T-helper 9 cell (primary cell): ENCODE data around the gene LCMT1.
"Not testable (repeated sequence)": the region's sequence is repeated elsewhere in the genome, so short reads cannot be mapped to it uniquely, and the experiment has no call there.

ENCODE experiments used
- DNase-seq: peaks from one replicate; pipeline ENCODE4 v3.0.0-alpha.2; 2020

LCMT1 gene

DNA sequence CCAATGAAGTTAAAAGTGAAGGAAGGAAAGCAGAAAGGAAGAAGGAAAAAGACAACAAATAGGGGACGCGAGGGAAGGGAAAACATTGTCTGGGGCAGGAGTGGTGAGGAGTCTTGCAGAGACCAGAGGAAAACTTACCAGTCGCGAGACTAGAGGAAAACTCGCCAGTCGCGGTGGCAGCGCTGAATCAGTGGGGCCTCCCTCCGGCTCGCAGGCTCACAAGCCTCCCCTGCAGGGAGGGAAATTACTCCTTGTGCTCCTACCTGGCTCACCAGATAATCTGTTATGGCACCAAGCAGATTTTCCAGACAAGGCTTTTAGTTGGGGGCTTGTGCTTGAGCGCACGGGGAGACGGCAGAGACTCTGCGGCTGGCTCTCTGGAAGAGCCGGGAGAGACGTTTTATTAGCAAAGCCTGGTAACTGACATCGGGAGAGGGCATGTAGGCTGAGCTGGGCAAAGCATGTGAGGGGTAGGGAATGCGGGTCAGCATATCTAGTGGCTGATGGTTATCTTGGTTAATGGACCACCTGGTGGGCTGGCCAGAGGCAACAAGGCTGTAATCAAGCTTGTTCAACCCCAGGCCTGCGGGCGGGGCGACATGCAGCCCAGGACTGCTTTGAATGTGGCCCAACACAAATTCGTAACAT, 37.1 kb downstream of the LCMT1 start:
- DNase-seq: no peak

- no peak for DNase-seq
Measured at GRCh38 chr16:25151996-25152395, 40.5 kb downstream of the LCMT1 start.

DNA sequence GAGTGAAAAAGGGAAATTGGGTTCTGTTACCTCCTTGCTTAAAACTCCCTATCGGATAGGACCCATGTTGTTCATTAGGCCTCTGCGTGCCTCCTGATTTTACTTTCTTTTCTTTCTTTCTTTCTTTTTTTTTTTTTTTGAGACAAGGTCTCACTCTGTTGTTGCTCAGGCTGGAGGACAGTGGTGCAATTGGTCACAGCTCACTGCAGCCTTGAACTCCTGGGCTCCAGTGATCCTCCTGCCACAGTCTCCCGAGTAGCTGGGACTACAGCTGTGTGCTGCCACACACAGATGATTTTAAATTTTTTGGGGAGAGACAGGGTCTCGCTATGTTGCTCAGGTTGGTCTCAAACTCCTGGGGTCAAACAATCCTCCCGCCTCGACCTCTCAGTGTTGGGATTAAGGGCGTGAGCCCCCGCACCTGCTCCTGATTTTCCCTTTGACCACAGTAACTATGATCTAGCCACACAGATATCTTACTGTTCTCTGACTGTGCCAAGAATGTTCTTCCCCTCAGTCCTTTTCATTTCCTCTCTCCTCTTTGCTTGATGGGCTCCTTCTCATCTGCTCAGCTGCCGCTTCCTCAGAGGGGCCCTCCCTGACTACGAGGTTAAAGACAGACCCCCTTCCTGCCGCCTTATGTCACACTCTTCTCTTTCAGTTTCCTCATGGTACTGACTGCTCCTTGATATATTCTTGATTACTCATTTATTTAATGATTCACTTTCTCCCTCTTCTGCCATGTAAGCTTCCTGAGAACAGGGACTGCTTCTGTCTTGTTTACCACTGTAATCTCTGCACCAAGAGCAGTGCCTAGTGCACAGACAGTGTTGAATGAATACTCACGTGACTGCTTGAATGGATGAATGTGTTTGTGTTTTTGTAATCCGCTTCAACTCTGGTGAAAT, 44.3 kb downstream of the LCMT1 start:
- DNase-seq: no peak

- DNase-seq: no peak
Measured at GRCh38 chr16:25157271-25157875, 45.8 kb downstream of the LCMT1 start.

DNA sequence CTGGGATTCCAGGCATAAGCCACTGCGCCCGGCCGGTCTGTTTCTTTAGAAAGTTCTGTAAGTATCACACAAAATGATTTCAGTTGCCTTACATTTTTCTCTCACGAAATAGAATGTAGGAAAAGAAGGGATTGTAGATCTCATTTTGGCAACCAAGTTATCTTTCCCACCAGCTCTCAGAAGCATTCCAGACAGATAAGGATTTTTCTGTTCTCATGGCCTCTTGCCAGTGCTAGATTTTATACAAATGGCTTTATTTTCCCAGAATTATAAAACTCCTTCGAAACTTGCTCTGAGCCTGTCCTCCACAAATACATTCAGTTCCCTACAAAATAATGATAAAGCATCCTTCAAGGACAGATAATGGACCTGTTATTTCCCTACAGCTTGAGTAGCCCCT, 46.9 kb downstream of the LCMT1 start:
- DNase-seq: no peak

DNA sequence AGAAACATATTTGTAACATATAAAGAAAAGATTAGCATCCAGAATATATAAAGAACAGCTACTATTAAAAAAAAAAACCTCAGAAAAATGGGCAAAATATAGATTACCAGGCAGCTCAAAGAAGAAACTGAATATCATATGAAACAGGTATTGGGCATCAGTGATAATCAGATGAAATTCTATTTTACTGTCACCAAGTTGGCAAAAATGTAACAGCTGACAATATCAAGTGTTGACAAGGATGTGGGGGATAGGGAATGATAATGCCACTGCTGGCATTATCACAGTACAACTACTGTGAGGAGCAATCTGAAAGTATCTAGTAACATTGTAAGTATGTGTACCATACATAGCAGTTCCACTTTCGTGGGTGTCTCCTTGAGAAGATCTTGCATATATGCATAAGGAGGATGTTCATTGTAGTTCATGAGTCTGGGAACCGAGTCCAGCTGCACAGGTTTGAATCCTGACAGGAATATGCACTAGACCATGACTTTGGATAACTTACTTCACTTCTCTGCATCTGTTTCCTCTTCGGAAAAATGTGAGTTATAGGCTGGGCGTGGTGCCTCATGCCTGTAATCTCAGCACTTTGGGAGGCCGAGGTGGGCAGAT, 50.3 kb downstream of the LCMT1 start:
- DNase-seq: no peak

DNA sequence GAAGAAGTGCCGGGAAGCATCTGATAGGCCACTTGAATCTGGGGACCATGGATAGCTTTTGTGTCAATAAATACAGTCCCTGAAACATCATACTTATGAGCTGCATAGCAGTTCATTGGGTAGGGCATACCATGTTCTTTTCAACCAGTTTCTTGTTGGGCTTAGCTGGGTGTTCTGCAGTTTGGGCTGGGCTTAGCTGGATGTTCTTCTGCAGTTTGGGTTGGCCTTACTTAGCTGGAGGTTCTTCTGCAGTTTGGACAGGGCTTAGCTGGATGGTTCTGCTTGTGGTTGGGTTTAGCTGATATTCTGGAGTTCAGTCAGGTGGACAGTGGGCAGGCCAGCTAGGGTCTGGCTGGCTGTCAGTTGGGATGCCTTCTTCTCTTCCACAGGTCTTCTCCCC, 52.1 kb downstream of the LCMT1 start:
- DNase-seq: no peak

DNA sequence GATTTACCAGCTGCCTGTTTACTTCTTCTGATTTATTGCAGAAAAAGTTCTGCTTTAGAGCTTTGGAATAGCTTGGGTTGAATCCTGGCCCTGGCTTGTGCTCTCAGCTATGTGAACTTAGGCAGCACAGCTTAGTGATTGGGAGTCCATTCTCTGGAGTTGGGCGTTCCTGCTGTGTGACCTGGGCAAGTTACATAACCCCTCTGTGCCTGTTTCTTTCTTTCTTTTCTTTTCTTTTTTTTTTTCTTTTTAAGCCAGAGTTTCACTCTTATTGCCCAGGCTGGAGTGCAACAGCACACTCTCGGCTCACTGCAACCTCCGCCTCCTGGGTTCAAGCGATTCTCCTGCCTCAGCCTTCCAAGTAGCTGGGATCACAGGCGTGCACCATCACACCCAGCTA, 53.7 kb downstream of the LCMT1 start:
- no peak for DNase-seq

GRCh38 chr16:25167920-25168319, 56.4 kb downstream of the LCMT1 start:
- DNase-seq: not testable (repeated sequence)

DNA sequence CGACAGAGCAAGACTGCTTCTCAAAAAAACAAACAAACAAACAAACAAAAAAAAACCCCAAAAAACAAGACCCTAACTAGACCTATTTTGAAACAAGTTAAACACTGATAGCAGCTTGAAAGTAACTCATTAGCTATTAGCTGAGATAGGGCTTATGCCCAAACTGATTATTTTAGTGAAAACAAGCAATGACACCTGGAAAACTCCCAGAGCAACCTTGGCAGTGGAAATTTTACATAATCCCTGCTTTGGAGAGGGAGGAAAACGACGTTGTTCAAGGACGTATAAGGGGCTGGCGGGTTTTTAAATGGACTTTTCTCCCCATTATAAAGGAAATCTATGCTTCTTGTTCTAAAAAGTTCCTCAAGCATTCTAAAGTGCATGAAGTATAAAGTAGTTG, 59.8 kb downstream of the LCMT1 start:
- DNase-seq: no peak

GRCh38 chr16:25172831-25173230, 61.3 kb downstream of the LCMT1 start:
- no peak for DNase-seq

DNA sequence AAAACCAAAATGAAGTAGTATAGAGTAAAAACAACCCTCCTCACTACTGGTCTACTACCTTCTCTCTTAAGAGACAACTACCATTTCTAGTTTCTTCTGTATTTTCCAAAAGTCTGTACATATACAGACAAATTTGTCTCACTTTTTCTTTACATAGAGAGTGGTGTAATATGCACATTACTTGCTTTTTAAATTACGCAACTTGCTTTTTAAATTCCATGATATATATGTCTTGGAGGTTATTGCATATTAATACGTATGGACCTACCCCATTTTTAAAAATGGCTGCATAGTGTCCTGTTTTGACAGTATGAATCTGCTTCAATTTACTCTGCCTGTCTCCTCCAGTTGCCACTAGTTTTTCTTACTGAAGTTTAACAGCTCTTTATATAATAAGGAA, 62.7 kb downstream of the LCMT1 start:
- DNase-seq: no peak

GRCh38 chr16:25176136-25176535, 64.6 kb downstream of the LCMT1 start:
- no peak for DNase-seq

DNA sequence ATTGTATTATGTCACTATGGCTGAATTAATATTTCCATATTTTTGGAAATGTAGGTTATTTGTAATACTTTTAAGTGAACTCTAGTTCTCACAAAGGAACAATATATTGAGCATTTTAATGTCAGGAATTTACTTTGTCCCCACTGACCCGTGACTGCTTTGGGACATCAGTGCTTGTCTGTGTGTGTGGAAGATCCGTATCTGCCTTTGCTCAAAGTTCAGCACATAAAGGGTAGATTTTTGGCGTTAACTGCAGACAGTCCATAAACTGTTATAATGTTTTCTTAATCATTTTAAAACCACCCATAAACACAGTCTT, 65.9 kb downstream of the LCMT1 start:
- DNase-seq: no peak

- DNase-seq: no peak
Measured at GRCh38 chr16:25177831-25178688, 66.5 kb downstream of the LCMT1 start.

- not testable (repeated sequence) for DNase-seq
Measured at GRCh38 chr16:25181236-25181635, 69.7 kb downstream of the LCMT1 start.

- no peak for DNase-seq
Measured at GRCh38 chr16:25184771-25185170, 73.2 kb downstream of the LCMT1 start.

DNA sequence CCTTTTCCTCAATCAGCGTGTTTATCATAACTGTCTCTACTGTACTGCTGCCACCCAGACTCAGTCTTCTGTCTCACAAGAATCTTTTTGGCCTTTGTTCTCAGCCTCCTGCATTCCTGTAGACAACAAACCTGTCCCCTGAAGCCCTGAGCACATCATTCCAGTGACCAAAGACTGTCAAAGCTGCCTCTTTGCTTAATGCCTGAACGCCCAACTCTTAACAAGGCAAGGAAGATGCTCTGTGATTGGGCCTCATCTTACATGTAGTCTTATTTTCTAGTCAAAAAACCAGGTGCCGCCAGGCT, 75.9 kb downstream of the LCMT1 start:
- no peak for DNase-seq

DNA sequence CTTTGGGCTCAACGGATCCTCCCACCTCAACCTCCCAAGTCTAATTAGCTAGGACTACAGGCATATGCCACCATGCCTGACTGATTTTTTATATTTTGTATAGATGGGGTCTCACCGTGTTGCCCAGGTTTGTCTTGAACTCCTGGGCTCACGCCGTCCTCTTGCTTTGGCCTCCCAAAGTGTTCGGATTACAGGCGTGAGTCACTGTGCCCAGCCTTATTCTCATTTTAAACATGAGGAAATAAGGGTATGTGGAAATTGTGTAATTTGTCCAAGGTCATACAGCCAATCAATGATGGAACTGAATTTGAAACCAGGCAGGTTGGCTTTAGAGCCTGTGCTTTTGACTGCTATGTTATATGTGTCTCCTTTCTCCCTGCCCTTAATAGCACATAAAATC, 77.8 kb downstream of the LCMT1 start:
- no peak for DNase-seq

DNA sequence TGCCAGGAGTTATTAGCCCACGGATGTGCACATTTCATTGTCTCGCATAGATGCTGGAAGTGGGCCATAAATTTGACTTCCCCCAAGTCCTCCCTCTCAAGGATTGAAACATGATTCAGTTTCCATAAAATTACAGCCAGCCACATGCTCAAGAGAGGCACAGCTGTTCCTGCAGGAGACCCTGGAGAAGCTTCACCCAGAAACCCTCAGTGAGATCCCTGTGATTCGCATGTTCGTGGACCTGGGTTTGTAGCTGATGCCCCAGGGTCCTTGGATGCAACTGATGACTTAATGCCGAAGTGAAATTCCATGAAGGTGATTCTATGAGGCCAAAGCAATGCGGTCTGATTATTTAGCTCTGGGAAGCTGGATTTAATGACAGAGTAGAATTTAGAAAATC, 80.6 kb downstream of the LCMT1 start:
- DNase-seq: no peak

- DNase-seq: no peak
Measured at GRCh38 chr16:25194273-25194878, 82.8 kb downstream of the LCMT1 start.

DNA sequence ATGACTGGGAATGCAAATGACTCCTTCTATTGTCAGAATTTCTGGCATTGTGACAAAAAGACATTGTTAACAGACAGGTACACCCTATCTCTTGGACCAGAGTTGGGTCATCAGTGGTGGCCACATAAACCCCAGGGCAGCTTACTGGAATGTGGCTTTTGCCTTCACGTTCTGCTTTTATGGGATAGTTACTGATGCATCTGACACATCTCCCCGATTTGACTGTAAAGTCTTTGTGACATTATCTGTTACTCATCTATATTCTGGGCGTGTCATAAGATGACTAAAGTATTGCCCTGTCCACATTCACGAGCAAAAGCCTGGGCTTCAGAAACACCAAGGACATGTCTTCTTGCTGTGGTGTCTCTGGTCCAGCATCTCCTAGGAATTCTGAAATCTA, 86.5 kb downstream of the LCMT1 start:
- DNase-seq: no peak
